CD4-positive, alpha-beta T cell (primary cell): ENCODE measurements around the gene NIPAL4. TPM values are rescaled to one million over a fixed set of nuclear protein-coding genes. Genes with fewer than 3 reads are reported as not detected.
A peak's percentile ranks its signal among the peaks of the same experiment; 100 is the strongest.

Source experiments
- ATAC-seq: fragments of 200-7000 bp; cut with Tn5 transposase; one replicate; pipeline ENCODE4 v1.10.0; 2022; ENCODE audit warnings: mild to moderate bottlenecking; ENCODE audit not compliant: poor library complexity
- CTCF ChIA-PET: fragments of 350-600 bp; sonication (Branson Sonifier 250); formaldehyde crosslinking; loops from one replicate; lab custom pipeline; 2021; ENCODE audit warnings: antibody characterized with exemption, inconsistent platforms; lab: Charles Lee
- POLR2A ChIA-PET: fragments of 350-600 bp; sonication (Branson Sonifier 250); formaldehyde crosslinking; loops from one replicate; lab custom pipeline; 2021; ENCODE audit warnings: antibody characterized with exemption, inconsistent platforms; lab: Charles Lee
- DNase-seq, 14 experiments: peaks; one replicate each; pipeline ENCODE4 v3.0.0-alpha.2; 2013 to 2020; ENCODE audit warnings: mixed read lengths in 2 of 14
- H3K27ac ChIP-seq, 2 donors: one replicate each; pipeline versions ENCODE4 v1.5.1 to v1.7.0; 2013; ENCODE audit warnings: low read length in 2 of 2, low read depth in 1 of 2, mild to moderate bottlenecking in 1 of 2
- H3K27me3 ChIP-seq, 2 experiments: 1 replicate in 1 of 2; 2 replicates in 1 of 2; pipeline versions ENCODE4 v1.6.1 to v1.7.0; 2013; ENCODE audit warnings: low read length in 2 of 2, control low read depth in 1 of 2, mild to moderate bottlenecking in 1 of 2, moderate library complexity in 1 of 2; ENCODE audit not compliant: insufficient read depth in 2 of 2, control insufficient read depth in 1 of 2
- H3K36me3 ChIP-seq: one replicate; pipeline ENCODE4 v1.6.1; 2013; ENCODE audit warnings: low read length, control low read depth; ENCODE audit not compliant: insufficient read depth
- H3K4me1 ChIP-seq: one replicate; pipeline ENCODE4 v1.6.1; 2013; ENCODE audit warnings: low read length, control low read depth; ENCODE audit not compliant: insufficient read depth
- H3K4me3 ChIP-seq: one replicate; pipeline ENCODE4 v1.5.1; 2013; ENCODE audit warnings: mild to moderate bottlenecking, low read length, moderate library complexity
- H3K9me3 ChIP-seq, 2 experiments: 1 replicate in 1 of 2; 2 replicates in 1 of 2; pipeline versions ENCODE4 v1.6.1 to v1.7.0; 2013; ENCODE audit warnings: low read length in 2 of 2, mild to moderate bottlenecking in 2 of 2, control low read depth in 1 of 2, moderate library complexity in 1 of 2; ENCODE audit not compliant: control insufficient read depth in 1 of 2, insufficient read depth in 1 of 2
- H3K27ac Mint-ChIP-seq: one replicate; pipeline ENCODE4 v1.8.0; 2020; ENCODE audit warnings: mixed read lengths
- H3K27me3 Mint-ChIP-seq: one replicate; pipeline ENCODE4 v1.8.0; 2021; ENCODE audit warnings: mixed read lengths
- H3K36me3 Mint-ChIP-seq: one replicate; pipeline ENCODE4 v1.8.0; 2021; ENCODE audit warnings: low read depth, mixed read lengths
- H3K4me1 Mint-ChIP-seq: one replicate; pipeline ENCODE4 v1.8.0; 2021; ENCODE audit warnings: low read depth, mixed read lengths
- H3K4me3 Mint-ChIP-seq: one replicate; pipeline ENCODE4 v1.8.0; 2020; ENCODE audit warnings: mild to moderate bottlenecking, mixed read lengths
- H3K9me3 Mint-ChIP-seq: one replicate; pipeline ENCODE4 v1.8.0; 2020; ENCODE audit warnings: mixed read lengths
- CTCF ChIP-seq: fragments of 200-600 bp; IDR thresholded peaks from one replicate; pipeline ENCODE4 v1.8.0; 2022; ENCODE audit warnings: antibody characterized with exemption, mild to moderate bottlenecking
- intact Hi-C, 2 experiments: fragments of 100-400 bp; cut with DNase I in 1 of 2; cut with micrococcal nuclease in 1 of 2; formaldehyde crosslinking; loops; one replicate each; pipeline versions ENCODE4 v1.15.1 to v1.9.0; 2023 to 2025; cut with DNase I, micrococcal nuclease
- total RNA-seq, 174 experiments: library from RNA in 2 of 174; stranded (reverse) in 2 of 174; gene quantifications; one replicate each; pipeline ENCODE4 v1.2.3 and lab custom pipeline; 2021 to 2026

Gene NIPAL4
- total RNA-seq, 2 experiments from 2014 or later: 0.16 to 0.45 TPM

- no peaks in the 10 kb centered on the region for H3K36me3 ChIP-seq
- ATAC-seq: peak; percentile 82
- no peaks in the 10 kb centered on the region for H3K4me1 ChIP-seq
- H3K27me3 ChIP-seq: no peaks in the 10 kb centered on the region
- Mint-ChIP-seq H3K4me3 (no peak overlapping the region), H3K9me3 (no peaks in the 10 kb centered on the region), H3K36me3 (no peaks in the 10 kb centered on the region), H3K4me1 (peaks cover 5% of the 10 kb centered on the region), H3K27ac (no peak overlapping the region), H3K27me3 (no peaks in the 10 kb centered on the region)
- DNase-seq: peak in 6 of 14 experiments; percentile 2 to 77 (median 54)
- ChIA-PET CTCF (interaction anchor here (1.0 to 3.3 kb wide), 3 partner anchors 12 to 312 kb away, joined by 3 to 16 read pairs (median 4); partner anchors contain the start of gene LSM11), POLR2A (interaction anchor here (0.6 to 1.1 kb wide), 2 partner anchors 42 to 312 kb away, joined by 3 read pairs; partner anchors contain the start of gene LSM11)
- intact Hi-C loops: loop anchor here (1.0 to 5.0 kb wide), 4 partner anchors 46 to 312 kb away; partner anchors contain the start of gene LSM11 (in 1 of the 2)
- no peak overlapping the region for H3K27ac ChIP-seq
- no peak overlapping the region for H3K4me3 ChIP-seq
- no peaks in the 10 kb centered on the region for H3K9me3 ChIP-seq
- peak; percentile 56 for TF ChIP-seq CTCF
Measured at GRCh38 chr5:157431544-157432200, 28.3 kb upstream of the NIPAL4 start.

- no peak for TF ChIP-seq CTCF
- POLR2A ChIA-PET: interaction anchor here (0.6 kb wide), 1 partner anchor 71 kb away, joined by 4 read pairs; no protein-coding TSS in a partner anchor
- no peaks in the 10 kb centered on the region for H3K36me3 Mint-ChIP-seq
Measured at GRCh38 chr5:157434096-157434495, 25.9 kb upstream of the NIPAL4 start.

GRCh38 chr5:157443041-157443549 is 16.9 kb upstream of the NIPAL4 start:
- ATAC-seq (no peak), DNase-seq (no peak)
- TF ChIP-seq CTCF: no peak
- POLR2A ChIA-PET: no interaction called here
- Histone ChIP-seq H3K9me3 (no peaks in the 10 kb centered on the region), H3K36me3 (no peaks in the 10 kb centered on the region), H3K27me3 (no peaks in the 10 kb centered on the region), H3K4me1 (no peaks in the 10 kb centered on the region), H3K4me3 (no peak overlapping the region), H3K27ac (no peak overlapping the region)
- Mint-ChIP-seq H3K36me3 (no peaks in the 10 kb centered on the region), H3K27me3 (no peaks in the 10 kb centered on the region), H3K4me3 (no peak overlapping the region), H3K27ac (no peak overlapping the region), H3K9me3 (no peaks in the 10 kb centered on the region), H3K4me1 (no peaks in the 10 kb centered on the region)
- CTCF ChIA-PET: interaction anchor here (1.2 kb wide), 1 partner anchor 11 kb away, joined by 3 read pairs; no protein-coding TSS in a partner anchor
- intact Hi-C loops: no loop called here

More at GRCh38 chr5:157434096-157434495, 25.9 kb upstream of the NIPAL4 start:
- H3K27me3 Mint-ChIP-seq: no peaks in the 10 kb centered on the region
- no peak overlapping the region for H3K4me3 Mint-ChIP-seq
- Histone ChIP-seq H3K9me3 (no peaks in the 10 kb centered on the region), H3K4me3 (no peak overlapping the region), H3K4me1 (no peaks in the 10 kb centered on the region), H3K36me3 (no peaks in the 10 kb centered on the region), H3K27me3 (no peaks in the 10 kb centered on the region), H3K27ac (no peak overlapping the region)
- intact Hi-C loops: loop anchor here in 1 of 2 experiments (5.0 kb wide), 1 partner anchor 43 kb away; no protein-coding TSS in a partner anchor
- CTCF ChIA-PET: interaction anchor here (3.3 kb wide), 1 partner anchor 310 kb away, joined by 16 read pairs; the partner anchor contains the start of gene LSM11
- peaks cover 5% of the 10 kb centered on the region for H3K4me1 Mint-ChIP-seq
- no peak for ATAC-seq
- no peaks in the 10 kb centered on the region for H3K9me3 Mint-ChIP-seq
- DNase-seq: no peak
- H3K27ac Mint-ChIP-seq: no peak overlapping the region
